Measurements from ENCODE around the gene HPGDS.
"Not testable (repeated sequence)": the region's sequence is repeated elsewhere in the genome, so short reads cannot be mapped to it uniquely, and the experiment has no call there.

The HPGDS gene

GRCh38 chr4:94307231-94307871 lies 35.3 kb downstream of the HPGDS start:
- DNase-seq: no peak

GRCh38 chr4:94306713-94307112 lies 35.9 kb downstream of the HPGDS start:
- DNase-seq: no peak

- DNase-seq: no peak
Observed at GRCh38 chr4:94305466-94306225, 37.0 kb downstream of the HPGDS start.

GRCh38 chr4:94304365-94304971 lies 38.2 kb downstream of the HPGDS start:
- DNase-seq: peak; percentile 6

- no peak for DNase-seq
Observed at GRCh38 chr4:94302191-94302590, 40.4 kb downstream of the HPGDS start.

GRCh38 chr4:94298725-94299252 lies 43.8 kb downstream of the HPGDS start:
- DNase-seq: no peak

GRCh38 chr4:94295473-94295872 lies 47.2 kb downstream of the HPGDS start:
- DNase-seq: not testable (repeated sequence)

- DNase-seq: not testable (repeated sequence)
Observed at GRCh38 chr4:94293981-94294380, 48.7 kb downstream of the HPGDS start.

GRCh38 chr4:94290245-94290644 lies 52.4 kb downstream of the HPGDS start:
- no peak for DNase-seq

- no peak for DNase-seq
Observed at GRCh38 chr4:94285666-94286065, 57.0 kb downstream of the HPGDS start.

GRCh38 chr4:94284889-94285288 lies 57.7 kb downstream of the HPGDS start:
- DNase-seq: no peak

- DNase-seq: no peak
Observed at GRCh38 chr4:94278781-94279180, 63.9 kb downstream of the HPGDS start.

- DNase-seq: no peak
Observed at GRCh38 chr4:94277534-94277933, 65.1 kb downstream of the HPGDS start.

GRCh38 chr4:94276204-94276603 lies 66.4 kb downstream of the HPGDS start:
- DNase-seq: no peak

- no peak for DNase-seq
Observed at GRCh38 chr4:94274912-94275311, 67.7 kb downstream of the HPGDS start.

GRCh38 chr4:94271248-94271647 lies 71.4 kb downstream of the HPGDS start:
- DNase-seq: no peak

GRCh38 chr4:94267037-94267436 lies 75.6 kb downstream of the HPGDS start:
- no peak for DNase-seq

- DNase-seq: no peak
Observed at GRCh38 chr4:94262163-94263016, 80.2 kb downstream of the HPGDS start.

GRCh38 chr4:94256828-94257227 lies 85.8 kb downstream of the HPGDS start:
- no peak for DNase-seq

- no peak for DNase-seq
Observed at GRCh38 chr4:94256144-94256783, 86.4 kb downstream of the HPGDS start.

GRCh38 chr4:94253036-94253435 lies 89.6 kb downstream of the HPGDS start:
- no peak for DNase-seq

- DNase-seq: no peak
Observed at GRCh38 chr4:94251094-94251493, 91.5 kb downstream of the HPGDS start.
